Small intestine (tissue), 7 donors: ENCODE data around the gene TSHZ2. TPM values are rescaled to one million over a fixed set of nuclear protein-coding genes. Genes with fewer than 3 reads are reported as not detected.

Experiments
- DNase-seq, 2 donors: peaks; one replicate each; pipeline versions ENCODE4 v3.0.0 to v3.0.0-alpha.2; 2013
- FAIRE-seq: peaks from 2 replicates; lab custom pipeline; 2012; peaks lifted over from hg19 to GRCh38; lab: Jason Lieb, UNC
- H3K27ac ChIP-seq, 3 donors: one replicate each; pipeline ENCODE4 v1.5.1; 2013; ENCODE audit warnings: low read length in 2 of 3, mild to moderate bottlenecking in 2 of 3, control low read depth in 1 of 3, inconsistent platforms in 1 of 3, low read depth in 1 of 3, moderate library complexity in 1 of 3
- H3K27me3 ChIP-seq, 3 donors: one replicate each; pipeline ENCODE4 v1.6.1; 2013; ENCODE audit warnings: low read length in 3 of 3, inconsistent platforms in 1 of 3; ENCODE audit not compliant: control insufficient read depth in 3 of 3, insufficient read depth in 3 of 3
- H3K36me3 ChIP-seq, 3 donors: one replicate each; pipeline ENCODE4 v1.6.1; 2013; ENCODE audit warnings: low read length in 3 of 3, inconsistent platforms in 1 of 3, low read depth in 1 of 3, mild to moderate bottlenecking in 1 of 3, moderate library complexity in 1 of 3; ENCODE audit not compliant: control insufficient read depth in 3 of 3, insufficient read depth in 2 of 3
- H3K4me1 ChIP-seq, 3 donors: one replicate each; pipeline ENCODE4 v1.6.1; 2013; ENCODE audit warnings: low read length in 2 of 3, inconsistent platforms in 1 of 3, low read depth in 1 of 3, mild to moderate bottlenecking in 1 of 3, moderate library complexity in 1 of 3; ENCODE audit not compliant: control insufficient read depth in 3 of 3, insufficient read depth in 2 of 3
- H3K4me3 ChIP-seq, 3 donors: one replicate each; pipeline ENCODE4 v1.5.1; 2013; ENCODE audit warnings: low read length in 3 of 3, control low read depth in 1 of 3, inconsistent platforms in 1 of 3, low read depth in 1 of 3, mild to moderate bottlenecking in 1 of 3, moderate library complexity in 1 of 3
- H3K9me3 ChIP-seq, 2 donors: one replicate each; pipeline ENCODE4 v1.6.1; 2013; ENCODE audit warnings: low read depth in 1 of 2, low read length in 1 of 2; ENCODE audit not compliant: control insufficient read depth in 2 of 2, insufficient read depth in 1 of 2
- WGBS, 3 donors: extraction: QIAGEN DNeasy Blood & Tissue Kit; methylation state at CpG; one replicate each; pipeline ENCODE4 v1.1.7; 2013; 5-methylcytosine and 5-hydroxymethylcytosine counted together
- polyA plus RNA-seq, 4 donors: library from polyadenylated mRNA; stranded (reverse) in 3 of 4; unstranded in 1 of 4; fragments of 200-250 nt in 3 of 4; fragments of 120-200 nt in 1 of 4; gene quantifications; one replicate each; pipeline versions ENCODE4 v1.2.1 to v1.2.3, GENCODE V29; 2013
- donor health status: healthy with polysubstance abuse.
- donor health status: control.
- donor health status: control.
- donor health status: Bipolar disorder and iron deficiency.
- donor health status: healthy.

The TSHZ2 gene
- polyA plus RNA-seq, 4 donors: 0.67 to 4.4 (median 2.1) TPM

DNA sequence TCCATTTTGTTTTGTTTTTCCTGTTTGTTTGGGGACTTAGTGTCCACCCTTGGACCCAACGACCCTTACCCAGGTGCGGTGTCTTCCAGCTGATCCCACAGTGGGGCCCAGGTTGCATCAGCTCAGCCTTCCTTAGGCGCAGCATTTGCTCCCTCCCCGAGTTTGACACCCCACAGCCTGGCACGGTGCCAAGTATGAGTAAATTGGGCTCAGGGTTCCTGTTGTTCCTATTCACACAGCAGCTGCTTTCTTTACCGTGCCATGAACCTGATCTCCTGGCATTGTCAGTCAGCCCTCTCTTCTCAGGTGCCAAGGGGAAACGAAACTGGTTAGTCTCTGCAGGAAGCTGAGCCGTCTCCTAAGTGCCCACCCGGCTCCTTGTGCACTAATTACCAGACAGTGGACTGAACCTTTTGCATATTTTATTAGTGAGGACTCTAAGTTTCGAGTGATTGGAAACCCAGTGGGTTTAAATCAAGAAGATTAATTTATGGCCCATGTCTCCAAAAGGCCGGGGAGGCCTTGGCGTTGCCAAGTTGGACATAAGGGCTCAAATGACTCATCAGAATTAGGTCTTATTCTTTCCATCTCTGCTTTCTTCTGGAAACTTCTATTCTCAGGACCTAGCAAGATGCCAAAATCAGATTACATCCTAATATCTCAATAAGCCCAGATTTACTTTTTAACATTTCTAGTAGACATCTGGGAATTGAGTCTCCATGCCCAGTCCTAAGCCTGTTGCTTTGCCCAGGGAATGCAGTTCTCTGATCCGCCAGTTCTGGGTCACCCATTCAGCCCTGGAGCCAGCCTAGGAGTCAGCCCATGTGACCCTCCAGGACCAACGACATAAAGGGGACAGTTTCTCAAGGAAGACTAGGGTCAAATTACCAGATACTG, 68.8 kb downstream of the TSHZ2 start:
- H3K36me3 ChIP-seq: no peaks in the 10 kb centered on the region
- H3K4me3 ChIP-seq: no peak overlapping the region
- FAIRE-seq (no peak), DNase-seq (peak in 1 of 2 donors; percentile 47)
- H3K27me3 ChIP-seq: no peaks in the 10 kb centered on the region
- H3K4me1 ChIP-seq: no peaks in the 10 kb centered on the region
- 20 to 50% (median 38%) methylated on average over 14 of the region's 14 CpGs for WGBS, 3 donors
- H3K27ac ChIP-seq: no peak overlapping the region
- H3K9me3 ChIP-seq: no peaks in the 10 kb centered on the region

DNA sequence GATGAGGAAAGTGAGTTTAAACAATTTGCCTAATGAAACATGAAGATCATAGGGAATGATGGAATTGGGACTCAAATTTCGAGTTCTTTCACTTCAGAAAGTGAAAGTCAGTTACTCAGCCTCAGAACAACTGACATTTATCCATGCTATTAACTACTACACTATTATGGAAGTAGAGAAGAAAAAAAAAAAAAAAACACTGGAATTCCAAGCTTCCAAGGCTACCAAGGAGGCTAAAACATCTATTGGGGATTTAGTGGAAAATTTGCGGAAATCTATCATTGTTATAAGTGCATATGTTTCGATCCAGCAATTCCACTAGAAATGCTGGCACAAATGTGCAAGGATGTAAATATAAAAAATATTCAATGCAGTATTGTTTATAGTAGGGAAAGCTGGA, 70.4 kb downstream of the TSHZ2 start:
- H3K9me3 ChIP-seq: peaks cover 0 to 4% of the 10 kb centered on the region in 2 donors
- 53 to 68% (median 60%) methylated on average over 3 of the region's 3 CpGs for WGBS, 3 donors
- FAIRE-seq: no peak

DNA sequence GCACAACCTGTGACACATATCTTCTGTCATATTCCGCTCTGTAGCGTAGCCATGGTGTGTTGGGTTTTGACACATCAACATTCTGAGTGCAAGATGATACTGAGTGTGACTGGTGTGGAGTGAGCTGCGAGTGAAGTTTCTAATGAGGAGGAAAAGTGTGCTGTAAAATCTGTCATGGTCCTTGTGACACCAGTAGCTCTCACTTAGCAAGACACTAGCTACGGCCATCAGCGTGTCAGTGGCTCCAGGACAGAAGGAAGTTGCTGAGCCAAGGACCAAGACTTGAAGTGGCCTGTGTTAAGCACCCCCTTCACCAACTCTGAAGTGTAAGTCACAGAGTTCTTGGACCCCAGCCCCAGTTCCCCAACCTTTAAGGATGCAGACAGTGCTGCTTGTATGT, 72.1 kb downstream of the TSHZ2 start:
- Histone ChIP-seq H3K4me1 (no peaks in the 10 kb centered on the region), H3K4me3 (no peak overlapping the region), H3K27ac (no peak overlapping the region), H3K36me3 (no peaks in the 10 kb centered on the region), H3K27me3 (no peaks in the 10 kb centered on the region), H3K9me3 (peaks cover 0 to 4% of the 10 kb centered on the region in 2 donors)
- 93 to 96% (median 94%) methylated on average over 5 of the region's 5 CpGs for WGBS, 3 donors
- DNase-seq (no peak), FAIRE-seq (no peak)

More for the DNA sequence above, 70.4 kb downstream of the TSHZ2 start:
- no peak overlapping the region for H3K27ac ChIP-seq
- no peak overlapping the region for H3K4me3 ChIP-seq
- H3K27me3 ChIP-seq: no peaks in the 10 kb centered on the region
- no peak for DNase-seq
- H3K36me3 ChIP-seq: no peaks in the 10 kb centered on the region
- H3K4me1 ChIP-seq: no peaks in the 10 kb centered on the region

DNA sequence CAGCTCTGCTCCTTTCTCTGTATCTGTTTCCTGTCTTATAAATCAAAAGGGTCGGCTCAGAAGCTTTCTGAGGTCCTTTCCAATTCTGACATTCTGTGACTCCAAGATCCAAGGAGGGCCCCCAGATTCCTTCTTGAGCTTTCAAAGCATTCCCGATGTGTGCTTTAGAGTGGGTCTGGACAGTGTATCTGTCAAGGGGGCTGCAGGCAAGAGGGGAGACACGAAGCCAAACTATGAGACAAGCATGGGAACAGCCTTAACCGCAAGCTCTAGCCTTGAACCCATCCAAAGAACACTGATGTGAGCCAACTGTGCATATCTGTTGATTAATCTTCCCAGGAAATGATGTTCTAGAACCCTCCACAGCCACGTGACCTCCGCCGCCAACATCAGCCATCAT, 73.8 kb downstream of the TSHZ2 start:
- no peak overlapping the region for H3K27ac ChIP-seq
- FAIRE-seq (no peak), DNase-seq (no peak)
- 65 to 86% (median 73%) methylated on average over 7 of the region's 7 CpGs for WGBS, 3 donors
- peaks cover 0 to 4% of the 10 kb centered on the region in 2 donors for H3K9me3 ChIP-seq
- no peaks in the 10 kb centered on the region for H3K27me3 ChIP-seq
- no peaks in the 10 kb centered on the region for H3K36me3 ChIP-seq
- H3K4me1 ChIP-seq: no peaks in the 10 kb centered on the region
- no peak overlapping the region for H3K4me3 ChIP-seq

DNA sequence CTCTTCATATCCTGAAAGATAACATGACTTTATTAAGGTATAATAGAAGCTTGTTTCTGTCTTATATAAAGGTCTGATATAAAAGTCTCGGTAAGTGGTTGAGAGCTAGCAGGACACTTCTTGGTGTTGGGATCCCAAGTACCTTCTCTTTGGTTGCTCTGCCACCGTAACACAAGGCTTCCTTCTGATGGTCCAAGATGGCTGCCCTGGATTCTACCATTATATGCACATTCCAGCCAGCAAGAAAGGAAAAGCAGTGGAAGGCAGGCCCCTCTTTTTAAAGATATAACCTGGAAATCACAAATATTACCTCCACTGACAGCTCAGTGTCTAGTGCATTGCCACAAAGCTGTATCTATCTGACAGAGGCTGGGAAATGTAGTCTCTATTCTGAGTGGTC, 75.0 kb downstream of the TSHZ2 start:
- DNase-seq: no peak
- H3K27me3 ChIP-seq: no peaks in the 10 kb centered on the region
- no peaks in the 10 kb centered on the region for H3K36me3 ChIP-seq
- H3K9me3 ChIP-seq: peaks cover 0 to 4% of the 10 kb centered on the region in 2 donors
- 94 to 97% (median 95%) methylated on average over 2 of the region's 2 CpGs for WGBS, 3 donors
- H3K4me3 ChIP-seq: no peak overlapping the region
- no peak for FAIRE-seq
- H3K4me1 ChIP-seq: no peaks in the 10 kb centered on the region
- no peak overlapping the region for H3K27ac ChIP-seq

DNA sequence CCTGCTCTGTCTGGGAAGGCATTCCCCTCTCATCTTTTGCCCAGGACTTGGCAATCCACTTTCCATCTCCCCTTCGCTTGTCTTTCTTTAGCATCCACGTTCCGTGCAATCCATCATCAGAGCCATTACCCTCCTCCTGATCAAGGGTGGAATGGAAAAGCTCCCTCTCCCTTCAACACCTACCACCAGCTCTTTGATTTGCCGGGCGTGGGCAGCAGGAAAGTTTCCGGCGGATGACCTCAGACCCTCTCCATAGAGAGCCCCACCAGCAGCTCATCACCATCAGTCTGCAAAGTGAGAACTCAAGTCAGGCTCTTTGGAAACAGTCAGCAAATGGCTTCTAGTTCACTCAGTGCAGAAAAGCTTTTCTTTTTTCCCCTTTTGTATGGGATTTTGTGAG, 76.2 kb downstream of the TSHZ2 start:
- peaks cover 0 to 4% of the 10 kb centered on the region in 2 donors for H3K9me3 ChIP-seq
- H3K4me3 ChIP-seq: no peak overlapping the region
- H3K27me3 ChIP-seq: no peaks in the 10 kb centered on the region
- FAIRE-seq (no peak), DNase-seq (no peak)
- H3K27ac ChIP-seq: no peak overlapping the region
- H3K4me1 ChIP-seq: no peaks in the 10 kb centered on the region
- no peaks in the 10 kb centered on the region for H3K36me3 ChIP-seq
- 80 to 90% (median 82%) methylated on average over 7 of the region's 7 CpGs for WGBS, 3 donors

DNA sequence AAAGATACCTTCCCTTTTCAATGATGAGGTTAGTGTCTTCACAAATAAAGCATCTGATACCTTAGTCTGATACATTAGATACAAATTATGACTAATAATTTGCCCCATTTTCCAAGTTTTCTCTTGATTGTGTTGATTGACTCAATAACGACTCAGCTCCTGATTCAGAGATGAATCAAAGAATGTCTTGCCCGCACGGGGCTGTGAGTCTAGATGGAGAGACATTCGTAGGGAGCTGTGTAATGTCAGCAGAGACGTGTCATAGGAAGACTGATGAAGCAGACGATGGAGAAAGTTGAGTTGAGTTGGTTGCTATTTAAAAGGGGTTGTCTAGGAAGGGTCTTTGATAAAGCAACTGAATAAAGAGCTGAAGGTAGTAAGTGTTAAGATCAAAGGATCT, 78.2 kb downstream of the TSHZ2 start:
- Histone ChIP-seq H3K36me3 (no peaks in the 10 kb centered on the region), H3K27ac (no peak overlapping the region), H3K4me1 (no peaks in the 10 kb centered on the region), H3K4me3 (no peak overlapping the region), H3K27me3 (no peaks in the 10 kb centered on the region), H3K9me3 (peaks cover 0 to 4% of the 10 kb centered on the region in 2 donors)
- FAIRE-seq: no peak
- no peak for DNase-seq
- 82 to 88% (median 83%) methylated on average over 6 of the region's 6 CpGs for WGBS, 3 donors

DNA sequence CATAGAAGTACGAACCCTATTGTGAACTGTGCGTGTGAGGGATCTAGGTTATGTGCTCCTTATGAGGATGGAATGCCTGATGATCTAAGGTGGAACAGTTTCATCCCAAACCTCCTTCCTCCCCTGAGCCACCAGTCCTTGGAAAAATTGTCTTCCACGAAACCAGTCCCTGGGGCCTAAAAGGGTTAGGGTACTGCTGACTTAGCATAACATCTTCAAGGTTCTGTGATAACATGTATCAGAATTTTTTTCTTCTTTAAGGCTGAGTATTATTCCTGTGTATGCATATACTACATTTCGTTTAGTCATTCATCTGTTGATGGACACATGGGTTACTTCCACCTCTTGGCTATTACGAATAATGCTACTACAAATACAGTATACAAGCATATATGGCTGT, 80.2 kb downstream of the TSHZ2 start:
- Histone ChIP-seq H3K9me3 (peaks cover 0 to under 1% of the 10 kb centered on the region in 2 donors), H3K4me1 (no peaks in the 10 kb centered on the region), H3K27me3 (no peaks in the 10 kb centered on the region), H3K36me3 (no peaks in the 10 kb centered on the region), H3K4me3 (no peak overlapping the region), H3K27ac (no peak overlapping the region)
- DNase-seq (no peak), FAIRE-seq (no peak)
- WGBS, 3 donors: 92 to 93% (median 92%) methylated on average over 5 of the region's 5 CpGs
